Stomach (tissue), 9 donors: Measurements from ENCODE around the gene ANGEL1. TPM values are rescaled to one million over a fixed set of nuclear protein-coding genes. Genes with fewer than 3 reads are reported as not detected.

ENCODE experiments used
- DNase-seq, 2 donors: peaks; one replicate each; pipeline versions ENCODE4 v3.0.0 to v3.0.0-alpha.2; 2013 to 2019
- H3K27ac ChIP-seq, 5 donors: fragments of 200-600 bp in 4 of 5; sonication (generic) in 4 of 5; one replicate each; pipeline ENCODE4 v1.5.1; 2013 to 2019; ENCODE audit warnings: mild to moderate bottlenecking in 1 of 5, moderate library complexity in 1 of 5
- H3K27me3 ChIP-seq, 3 donors: fragments of 200-600 bp; sonication (generic); one replicate each; pipeline ENCODE4 v1.5.1; 2017 to 2019; ENCODE audit warnings: mixed run types in 1 of 3
- H3K36me3 ChIP-seq, 4 donors: fragments of 200-600 bp; sonication (generic); 1 replicate in 3 of 4; 2 replicates in 1 of 4; pipeline ENCODE4 v1.5.1; 2016 to 2019
- H3K4me1 ChIP-seq, 4 donors: fragments of 200-600 bp; sonication (generic); one replicate each; pipeline ENCODE4 v1.5.1; 2016 to 2019
- H3K4me3 ChIP-seq, 4 donors: fragments of 200-600 bp; sonication (generic) in 3 of 4; one replicate each; pipeline ENCODE4 v1.5.1; 2016 to 2019; ENCODE audit warnings: mild to moderate bottlenecking in 1 of 4
- H3K9me3 ChIP-seq, 4 donors: fragments of 200-600 bp; sonication (generic); one replicate each; pipeline ENCODE4 v1.5.1; 2016 to 2019
- EP300 ChIP-seq: sonication (generic); formaldehyde crosslinking; IDR thresholded peaks from one replicate; pipeline ENCODE4 v1.6.1; 2017; ENCODE audit warnings: antibody characterized with exemption
- POLR2A ChIP-seq, 4 donors: fragments of 450-650 bp; IDR thresholded peaks; one replicate each; pipeline ENCODE4 v1.6.1; 2016; ENCODE audit warnings: antibody characterized with exemption in 4 of 4, control low read depth in 2 of 4, mild to moderate bottlenecking in 1 of 4, moderate library complexity in 1 of 4
- POLR2AphosphoS5 ChIP-seq, 3 donors: sonication (generic); formaldehyde crosslinking; IDR thresholded peaks; one replicate each; pipeline ENCODE4 v1.6.1; 2016; ENCODE audit warnings: antibody characterized with exemption in 3 of 3
- WGBS, 5 donors: extraction: QIAGEN DNeasy Blood & Tissue Kit in 3 of 5; methylation state at CpG; one replicate each; pipeline versions ENCODE4 v1.1.5 to v1.1.7; 2013 to 2018; 5-methylcytosine and 5-hydroxymethylcytosine counted together
- intact Hi-C: fragments of 100-400 bp; cut with DNase I; formaldehyde crosslinking; loops from one replicate; pipeline ENCODE4 v1.15.1; 2023; ENCODE audit warnings: low total_unique reads
- polyA plus RNA-seq, 3 donors: library from polyadenylated mRNA; stranded (reverse); fragments of 200-250 nt; gene quantifications; one replicate each; pipeline ENCODE4 v1.2.3, GENCODE V29; 2013
- total RNA-seq, 5 donors: library from RNA; depleted of rRNA; stranded (reverse); fragments of >200 nt; gene quantifications; one replicate each; pipeline versions ENCODE4 v1.1.0 to v1.2.3, GENCODE V29; 2014 to 2016
- TF ChIP-seq, protein P1 (sequence below), 7 experiments: fragments of 450-650 bp in 4 of 7; fragments of 200-600 bp in 3 of 7; sonication (generic) in 3 of 7; IDR thresholded peaks; one replicate each; pipeline ENCODE4 v1.5.1; 2016 to 2019; ENCODE audit warnings: antibody characterized with exemption in 7 of 7, control low read depth in 2 of 7, mild to moderate bottlenecking in 1 of 7
- donor health status: healthy with polysubstance abuse.
- donor health status: Bipolar disorder and iron deficiency.
- donor health status: healthy.

ANGEL1 gene
- total and polyA plus RNA-seq, 8 donors = 2.3 to 32.6 (median 12.7) TPM

DNA sequence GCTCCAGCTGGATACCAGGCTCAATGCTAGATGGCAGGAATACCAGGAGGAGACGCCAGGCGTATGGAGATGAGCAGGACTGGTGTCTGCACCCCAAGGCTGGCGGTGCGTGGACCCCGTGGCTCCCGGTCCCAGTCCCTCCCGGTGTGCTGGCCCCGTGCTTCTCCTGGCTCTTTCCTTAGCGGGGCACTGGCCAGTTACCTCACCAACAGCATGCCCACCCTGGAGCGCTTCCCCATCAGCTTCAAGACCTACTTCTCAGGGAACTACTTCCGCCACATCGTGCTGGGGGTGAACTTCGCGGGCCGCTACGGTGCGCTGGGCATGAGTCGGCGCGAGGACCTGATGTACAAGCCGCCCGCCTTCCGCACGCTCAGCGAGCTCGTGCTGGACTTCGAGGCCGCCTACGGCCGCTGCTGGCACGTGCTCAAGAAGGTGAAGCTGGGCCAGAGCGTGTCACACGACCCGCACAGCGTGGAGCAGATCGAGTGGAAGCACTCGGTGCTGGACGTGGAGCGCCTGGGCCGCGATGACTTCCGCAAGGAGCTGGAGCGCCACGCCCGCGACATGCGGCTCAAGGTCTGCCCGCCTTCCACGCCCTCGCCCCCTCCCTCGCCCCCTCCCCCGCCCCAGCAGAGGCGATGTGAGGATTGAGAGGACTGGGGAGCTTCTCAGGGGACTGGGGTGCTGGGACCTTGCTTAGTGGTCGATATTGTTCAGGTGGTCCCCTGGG is 36.8 kb downstream of the ANGEL1 start:
- H3K36me3 ChIP-seq = peaks cover 0 to 20% (median 4%) of the 10 kb centered on the region in 4 donors
- DNase-seq = no peak
- H3K9me3 ChIP-seq = no peaks in the 10 kb centered on the region
- H3K27me3 ChIP-seq = no peaks in the 10 kb centered on the region
- peaks cover 0 to 29% (median 9%) of the 10 kb centered on the region in 4 donors for H3K4me1 ChIP-seq
- H3K4me3 ChIP-seq = no peak overlapping the region
- TF ChIP-seq, protein P1, sequence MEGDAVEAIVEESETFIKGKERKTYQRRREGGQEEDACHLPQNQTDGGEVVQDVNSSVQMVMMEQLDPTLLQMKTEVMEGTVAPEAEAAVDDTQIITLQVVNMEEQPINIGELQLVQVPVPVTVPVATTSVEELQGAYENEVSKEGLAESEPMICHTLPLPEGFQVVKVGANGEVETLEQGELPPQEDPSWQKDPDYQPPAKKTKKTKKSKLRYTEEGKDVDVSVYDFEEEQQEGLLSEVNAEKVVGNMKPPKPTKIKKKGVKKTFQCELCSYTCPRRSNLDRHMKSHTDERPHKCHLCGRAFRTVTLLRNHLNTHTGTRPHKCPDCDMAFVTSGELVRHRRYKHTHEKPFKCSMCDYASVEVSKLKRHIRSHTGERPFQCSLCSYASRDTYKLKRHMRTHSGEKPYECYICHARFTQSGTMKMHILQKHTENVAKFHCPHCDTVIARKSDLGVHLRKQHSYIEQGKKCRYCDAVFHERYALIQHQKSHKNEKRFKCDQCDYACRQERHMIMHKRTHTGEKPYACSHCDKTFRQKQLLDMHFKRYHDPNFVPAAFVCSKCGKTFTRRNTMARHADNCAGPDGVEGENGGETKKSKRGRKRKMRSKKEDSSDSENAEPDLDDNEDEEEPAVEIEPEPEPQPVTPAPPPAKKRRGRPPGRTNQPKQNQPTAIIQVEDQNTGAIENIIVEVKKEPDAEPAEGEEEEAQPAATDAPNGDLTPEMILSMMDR (IDR thresholded peaks at IDR 0.05) = no peak
- TF ChIP-seq POLR2AphosphoS5 (IDR thresholded peaks at IDR 0.05) (no peak), EP300 (no peak), POLR2A (IDR thresholded peaks at IDR 0.05) (no peak)
- WGBS, 5 donors = 92 to 95% (median 93%) methylated on average over 24 to 54 of the region's 54 CpGs
- H3K27ac ChIP-seq = no peak overlapping the region
- intact Hi-C loops = no loop called here

DNA sequence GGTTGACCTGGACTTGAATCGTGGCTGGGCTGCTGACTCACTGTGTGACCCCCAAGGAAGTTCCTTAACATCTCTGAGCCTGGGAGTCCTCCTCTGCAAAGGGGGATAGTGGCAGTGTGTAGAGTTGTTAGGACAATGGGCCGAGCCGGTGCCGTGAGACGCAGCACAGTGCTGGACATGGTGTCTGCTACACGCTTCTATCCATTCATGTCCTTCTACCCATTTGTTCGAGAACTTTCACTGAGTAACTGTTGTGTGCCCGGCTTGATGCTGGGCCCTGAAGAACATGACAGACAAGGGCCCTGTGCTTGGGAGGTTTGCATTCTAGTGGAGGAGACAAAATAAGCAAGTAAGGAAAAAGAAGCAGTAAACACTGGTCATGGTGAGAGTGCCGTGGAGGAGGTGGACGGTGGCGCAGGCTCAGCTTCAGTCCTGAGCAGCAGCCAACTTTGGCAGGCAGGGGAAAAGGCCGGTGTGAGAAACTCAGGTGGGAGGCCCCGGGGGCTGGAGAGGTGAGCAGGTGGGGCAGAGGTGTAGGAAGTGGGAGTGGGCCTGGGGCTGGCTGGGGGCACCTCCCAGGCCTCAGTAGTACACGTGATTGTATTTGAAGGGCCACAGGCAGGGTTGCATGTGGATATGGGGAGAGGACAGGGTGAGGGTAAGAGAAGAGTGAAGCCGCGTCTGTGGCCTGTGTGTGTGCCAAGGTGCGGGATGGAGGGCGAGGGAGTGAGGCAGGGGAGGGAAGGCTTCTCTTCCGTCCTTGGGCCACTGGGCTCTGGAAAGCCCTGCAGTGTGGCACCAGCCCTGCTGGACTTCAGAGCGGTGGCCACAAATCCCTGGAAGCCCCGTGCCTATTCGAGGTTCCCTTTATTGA is 37.6 kb downstream of the ANGEL1 start:
- DNase-seq = no peak
- H3K27ac ChIP-seq = peak overlapping the region in 2 of 5 donors; percentile 76 to 79

DNA sequence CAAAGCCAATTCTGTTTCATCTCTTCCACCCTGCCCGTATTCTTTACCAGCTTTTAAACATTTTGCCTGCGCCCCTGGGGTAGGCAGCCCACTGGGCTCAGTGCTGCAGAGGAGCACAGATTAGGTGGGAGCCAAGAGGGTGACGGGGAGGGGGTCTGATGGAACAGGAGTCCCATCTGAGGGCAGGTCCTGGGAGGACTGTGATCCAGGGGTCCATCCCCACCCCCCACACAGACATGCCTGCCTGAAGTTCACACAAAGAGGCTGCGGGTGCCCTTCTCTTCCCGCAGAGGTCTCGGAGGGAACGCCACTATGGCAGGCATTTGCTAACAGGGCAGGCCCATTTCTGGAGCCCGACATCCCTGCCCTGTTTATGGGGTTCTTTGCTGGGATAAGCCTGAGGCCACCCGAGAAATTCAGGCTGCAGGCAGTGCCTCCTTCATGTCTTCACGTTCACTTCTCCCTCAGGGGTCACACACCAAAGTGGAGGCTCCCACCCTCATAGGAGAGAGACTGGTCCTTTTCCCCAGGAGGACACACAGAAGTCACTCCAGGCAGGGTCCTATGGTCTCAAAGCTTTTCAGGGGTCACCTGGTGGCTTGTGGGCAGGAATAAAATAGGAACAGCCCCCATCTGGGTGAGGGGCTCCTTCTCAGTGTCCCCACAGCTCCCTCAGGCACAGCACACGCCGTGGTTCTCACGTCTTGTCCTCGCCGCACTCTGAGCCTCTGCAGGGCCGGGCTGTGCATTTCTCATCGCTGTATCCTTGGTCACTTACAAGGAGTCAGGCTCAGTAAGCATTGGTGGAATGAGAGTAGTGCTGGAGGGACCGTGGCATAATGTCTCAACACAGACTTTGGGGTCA is 38.5 kb downstream of the ANGEL1 start:
- 84 to 88% (median 87%) methylated on average over 18 of the region's 18 CpGs for WGBS, 5 donors
- H3K36me3 ChIP-seq = peaks cover 0 to 23% (median under 1%) of the 10 kb centered on the region in 4 donors
- peak overlapping the region in 3 of 5 donors; percentile 30 to 79 (median 76) for H3K27ac ChIP-seq
- TF ChIP-seq POLR2A (IDR thresholded peaks at IDR 0.05) = no peak
- intact Hi-C loops = no loop called here
- DNase-seq = no peak
- no peak overlapping the region for H3K4me3 ChIP-seq
- H3K9me3 ChIP-seq = no peaks in the 10 kb centered on the region
- H3K4me1 ChIP-seq = peaks cover 0 to 25% (median 9%) of the 10 kb centered on the region in 4 donors
- H3K27me3 ChIP-seq = no peaks in the 10 kb centered on the region

More for the DNA sequence above, 37.6 kb downstream of the ANGEL1 start:
- WGBS, 5 donors = 75 to 88% (median 80%) methylated on average over 22 of the region's 22 CpGs
- H3K4me3 ChIP-seq = no peak overlapping the region
- no peaks in the 10 kb centered on the region for H3K27me3 ChIP-seq
- H3K4me1 ChIP-seq = peaks cover 0 to 24% (median 9%) of the 10 kb centered on the region in 4 donors
- TF ChIP-seq EP300 (no peak), POLR2AphosphoS5 (IDR thresholded peaks at IDR 0.05) (no peak), POLR2A (IDR thresholded peaks at IDR 0.05) (no peak)
- TF ChIP-seq, protein P1 (IDR thresholded peaks at IDR 0.05) = no peak
- intact Hi-C loops = no loop called here
- no peaks in the 10 kb centered on the region for H3K9me3 ChIP-seq
- peaks cover 0 to 21% (median 4%) of the 10 kb centered on the region in 4 donors for H3K36me3 ChIP-seq

DNA sequence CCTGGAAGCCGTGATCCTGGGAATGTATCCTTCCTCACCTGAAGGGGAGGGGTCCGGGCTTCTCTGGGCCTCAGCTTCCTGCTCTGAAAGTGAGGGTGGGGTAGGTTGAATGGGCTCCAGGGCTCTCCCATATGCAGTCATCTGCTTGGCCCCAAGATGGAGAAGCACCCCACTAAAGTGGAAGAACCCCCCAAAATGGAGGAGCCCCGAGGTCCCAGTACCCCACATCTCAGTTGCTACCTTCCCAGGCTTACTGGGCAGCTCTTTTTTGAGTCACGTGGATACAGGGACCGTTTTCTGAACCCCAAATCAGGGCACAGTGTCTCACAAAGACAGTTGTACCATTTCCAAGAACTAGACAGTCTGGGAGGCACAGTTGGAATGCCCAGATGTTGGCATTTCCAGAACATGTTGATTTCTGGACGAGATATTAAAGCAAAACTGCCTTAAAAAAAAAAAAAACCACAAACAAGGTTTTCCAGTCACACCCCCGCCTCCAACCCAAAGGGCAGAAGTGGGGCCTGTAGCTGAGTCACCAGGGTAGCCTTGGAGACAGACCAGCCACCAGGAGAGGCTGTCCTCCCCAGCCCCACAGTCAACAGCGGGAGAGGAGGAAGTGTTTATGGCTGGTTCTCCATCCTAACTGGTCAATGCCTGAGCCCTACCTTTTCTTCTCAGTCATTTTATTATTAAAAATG is 39.3 kb downstream of the ANGEL1 start:
- no peak for TF ChIP-seq EP300
- no peak for TF ChIP-seq POLR2A (IDR thresholded peaks at IDR 0.05)
- no peak for TF ChIP-seq POLR2AphosphoS5 (IDR thresholded peaks at IDR 0.05)
- TF ChIP-seq, protein P1 (IDR thresholded peaks at IDR 0.05) = no peak
- WGBS, 5 donors = 23 to 43% (median 25%) methylated on average over 8 of the region's 8 CpGs
- Histone ChIP-seq H3K4me1 (peaks cover 0 to 34% (median 12%) of the 10 kb centered on the region in 4 donors), H3K36me3 (peaks cover 0 to 17% (median 0%) of the 10 kb centered on the region in 4 donors), H3K4me3 (peak overlapping the region in 1 of 4 donors; percentile 9), H3K9me3 (no peaks in the 10 kb centered on the region), H3K27me3 (no peaks in the 10 kb centered on the region), H3K27ac (peak overlapping the region; percentile 11 to 79 (median 52))
- intact Hi-C loops = no loop called here
- peak in 1 of 2 donors; percentile 81 for DNase-seq
